Measurements from ENCODE around the gene ATG9B. TPM values are rescaled to one million over a fixed set of nuclear protein-coding genes. Genes with fewer than 3 reads are reported as not detected.

The ATG9B gene
- total and polyA plus RNA-seq, 2 of the 13 experiments (the other 11 are each of a cell fraction or from before 2014, with no cell fraction given), result 0.24 TPM; not detected in 1

- TF ChIP-seq CREM (IDR thresholded peaks at IDR 0.05) (peak; percentile 50; the same call in 1 of the 2 replicates), CREM (CRISPR knock-in tag; IDR thresholded peaks at IDR 0.05) (no peak), ZBTB39 (CRISPR knock-in tag; IDR thresholded peaks at IDR 0.05) (no peak), HIC2 (CRISPR knock-in tag; IDR thresholded peaks at IDR 0.05; ENCODE audit: low read depth) (peak; percentile 58; the same call in 1 of the 2 replicates), PITX1 (CRISPR knock-in tag; IDR thresholded peaks at IDR 0.05) (0 out of 2 replicates have a peak, but pooled peaks have one; percentile 21), SP2 (CRISPR knock-in tag; IDR thresholded peaks at IDR 0.05) (no peak), FIP1L1 (IDR thresholded peaks at IDR 0.05; ENCODE audit: borderline replicate concordance, insufficient read depth, low read depth, low read length) (no peak), FOXO1 (CRISPR knock-in tag; IDR thresholded peaks at IDR 0.05) (no peak), TCF7L2 (IDR thresholded peaks at IDR 0.05; ENCODE audit: low read depth, low read length) (no peak), MTERF4 (CRISPR knock-in tag; IDR thresholded peaks at IDR 0.05) (no peak), FLYWCH1 (CRISPR knock-in tag; IDR thresholded peaks at IDR 0.05) (no peak), ZSCAN25 (CRISPR knock-in tag; IDR thresholded peaks at IDR 0.05) (peak; percentile 97), ZFP82 (CRISPR knock-in tag; IDR thresholded peaks at IDR 0.05; ENCODE audit: borderline replicate concordance) (no peak), ZNF775 (CRISPR knock-in tag; IDR thresholded peaks at IDR 0.05; ENCODE audit: borderline replicate concordance) (no peak), STAT5B (CRISPR knock-in tag; IDR thresholded peaks at IDR 0.05) (no peak), CREB1 (IDR thresholded peaks at IDR 0.05) (0 out of 2 replicates have a peak, but pooled peaks have one; percentile 18), CREB1 (CRISPR knock-in tag; IDR thresholded peaks at IDR 0.05) (no peak), SNAI1 (CRISPR knock-in tag; IDR thresholded peaks at IDR 0.05; ENCODE audit: borderline replicate concordance) (no peak), RBM22 (optimal IDR thresholded peaks at IDR 0.05; ENCODE audit: low read length) (no peak), MAZ (IDR thresholded peaks at IDR 0.05; ENCODE audit: borderline replicate concordance, low read depth, low read length) (peak; percentile 82; the same call in 1 of the 2 replicates), MAZ (CRISPR knock-in tag; IDR thresholded peaks at IDR 0.05; ENCODE audit: low read depth) (peak; percentile 88), NCOR1 (IDR thresholded peaks at IDR 0.05; ENCODE audit: borderline replicate concordance, low read length) (peak; percentile 64; the same call in 1 of the 2 replicates), ZNF354B (CRISPR knock-in tag; IDR thresholded peaks at IDR 0.05) (no peak), PTBP1 (IDR thresholded peaks at IDR 0.05; ENCODE audit: low read depth, low read length, poor library complexity, severe bottlenecking) (no peak), NRL (CRISPR knock-in tag; IDR thresholded peaks at IDR 0.05; ENCODE audit: borderline replicate concordance) (no peak), NCOA1 (CRISPR knock-in tag; IDR thresholded peaks at IDR 0.05) (no peak), ESRRA (CRISPR knock-in tag; IDR thresholded peaks at IDR 0.05; ENCODE audit: low read depth) (peak; percentile 43)
Measured at GRCh38 chr7:151062399-151063211, 38.3 kb upstream of the ATG9B start (continued).
